Osteoblast (primary cell): ENCODE measurements around the gene FASLG. TPM values are rescaled to one million over a fixed set of nuclear protein-coding genes. Genes with fewer than 3 reads are reported as not detected.

Experiments used
- DNase-seq: peaks from one replicate; pipeline ENCODE4 v3.0.0; 2011; ENCODE audit warnings: low spot score, mixed read lengths; ENCODE audit not compliant: insufficient read length; ENCODE audit errors: missing footprints
- H2AFZ ChIP-seq: 2 replicates; pipeline ENCODE4 v1.6.0; 2011; ENCODE audit warnings: mild to moderate bottlenecking, low read length
- H3K27ac ChIP-seq: 2 replicates; pipeline ENCODE4 v1.5.1; 2011; ENCODE audit warnings: mild to moderate bottlenecking, low read depth, low read length, moderate library complexity
- H3K27me3 ChIP-seq: 2 replicates; pipeline ENCODE4 v1.6.0; 2012; ENCODE audit warnings: mild to moderate bottlenecking, control low read depth, inconsistent platforms, low read length, moderate library complexity; ENCODE audit not compliant: insufficient read depth
- H3K36me3 ChIP-seq: 2 replicates; pipeline ENCODE4 v1.5.1; 2011; ENCODE audit warnings: mild to moderate bottlenecking, low read length, control low read depth, moderate library complexity; ENCODE audit not compliant: insufficient read depth
- H3K4me1 ChIP-seq: 2 replicates; pipeline ENCODE4 v1.5.1; 2011; ENCODE audit warnings: mild to moderate bottlenecking, low read length, control low read depth, moderate library complexity; ENCODE audit not compliant: insufficient read depth
- H3K4me2 ChIP-seq: 2 replicates; pipeline ENCODE4 v1.6.0; 2011; ENCODE audit warnings: mild to moderate bottlenecking, low read length; ENCODE audit not compliant: insufficient read depth
- H3K4me3 ChIP-seq: fragments of 200-600 bp; sonication (generic); 3 replicates; pipeline ENCODE4 v1.5.1; 2012; ENCODE audit warnings: mild to moderate bottlenecking, low read length, inconsistent platforms; ENCODE audit not compliant: insufficient read depth
- H3K79me2 ChIP-seq: 2 replicates; pipeline ENCODE4 v1.6.0; 2012; ENCODE audit warnings: mild to moderate bottlenecking, low read length, control low read depth, inconsistent platforms; ENCODE audit not compliant: insufficient read depth
- H3K9me3 ChIP-seq: 2 replicates; pipeline ENCODE4 v1.5.1; 2011; ENCODE audit warnings: low read depth, low read length, control low read depth
- H4K20me1 ChIP-seq: 2 replicates; pipeline ENCODE4 v1.6.0; 2012; ENCODE audit warnings: mild to moderate bottlenecking, low read length, control low read depth; ENCODE audit not compliant: insufficient read depth
- total RNA-seq: library from RNA; depleted of rRNA; stranded (reverse); fragments of >200 nt; gene quantifications from 2 replicates; pipeline ENCODE4 v1.2.3, GENCODE V29; 2012
- TF ChIP-seq, protein P1 (sequence below): IDR thresholded peaks from 2 replicates; pipeline ENCODE4 v1.5.1; 2011; ENCODE audit warnings: mild to moderate bottlenecking, low read depth, low read length, moderate library complexity; ENCODE audit errors: extremely low read depth

FASLG gene
- total RNA-seq, 1 donor = not detected

GRCh38 chr1:172671591-172671990 is 12.7 kb downstream of the FASLG start:
- Histone ChIP-seq H3K79me2 (no peaks in the 10 kb centered on the region), H3K4me3 (no peak overlapping the region), H2AFZ (no peak overlapping the region), H3K27ac (no peak overlapping the region), H3K36me3 (no peaks in the 10 kb centered on the region), H3K9me3 (no peaks in the 10 kb centered on the region), H4K20me1 (no peaks in the 10 kb centered on the region), H3K4me1 (peaks cover 3% of the 10 kb centered on the region), H3K4me2 (no peak overlapping the region), H3K27me3 (no peaks in the 10 kb centered on the region)
- TF ChIP-seq, protein P1, sequence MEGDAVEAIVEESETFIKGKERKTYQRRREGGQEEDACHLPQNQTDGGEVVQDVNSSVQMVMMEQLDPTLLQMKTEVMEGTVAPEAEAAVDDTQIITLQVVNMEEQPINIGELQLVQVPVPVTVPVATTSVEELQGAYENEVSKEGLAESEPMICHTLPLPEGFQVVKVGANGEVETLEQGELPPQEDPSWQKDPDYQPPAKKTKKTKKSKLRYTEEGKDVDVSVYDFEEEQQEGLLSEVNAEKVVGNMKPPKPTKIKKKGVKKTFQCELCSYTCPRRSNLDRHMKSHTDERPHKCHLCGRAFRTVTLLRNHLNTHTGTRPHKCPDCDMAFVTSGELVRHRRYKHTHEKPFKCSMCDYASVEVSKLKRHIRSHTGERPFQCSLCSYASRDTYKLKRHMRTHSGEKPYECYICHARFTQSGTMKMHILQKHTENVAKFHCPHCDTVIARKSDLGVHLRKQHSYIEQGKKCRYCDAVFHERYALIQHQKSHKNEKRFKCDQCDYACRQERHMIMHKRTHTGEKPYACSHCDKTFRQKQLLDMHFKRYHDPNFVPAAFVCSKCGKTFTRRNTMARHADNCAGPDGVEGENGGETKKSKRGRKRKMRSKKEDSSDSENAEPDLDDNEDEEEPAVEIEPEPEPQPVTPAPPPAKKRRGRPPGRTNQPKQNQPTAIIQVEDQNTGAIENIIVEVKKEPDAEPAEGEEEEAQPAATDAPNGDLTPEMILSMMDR = no peak
- DNase-seq = no peak

GRCh38 chr1:172672720-172673119 is 13.8 kb downstream of the FASLG start:
- no peak for DNase-seq
- Histone ChIP-seq H3K9me3 (no peaks in the 10 kb centered on the region), H2AFZ (no peak overlapping the region), H4K20me1 (no peaks in the 10 kb centered on the region), H3K79me2 (no peaks in the 10 kb centered on the region), H3K4me1 (peaks cover 3% of the 10 kb centered on the region), H3K27ac (no peak overlapping the region), H3K27me3 (no peaks in the 10 kb centered on the region), H3K4me2 (no peak overlapping the region), H3K4me3 (no peak overlapping the region), H3K36me3 (no peaks in the 10 kb centered on the region)
- TF ChIP-seq, protein P1 = no peak

- TF ChIP-seq, protein P1 = no peak
- H3K27me3 ChIP-seq = no peaks in the 10 kb centered on the region
- no peaks in the 10 kb centered on the region for H3K9me3 ChIP-seq
- H3K36me3 ChIP-seq = no peaks in the 10 kb centered on the region
- H3K27ac ChIP-seq = no peak overlapping the region
- H3K4me3 ChIP-seq = no peak overlapping the region
- no peak overlapping the region for H3K4me2 ChIP-seq
- peaks cover 3% of the 10 kb centered on the region for H3K4me1 ChIP-seq
- no peaks in the 10 kb centered on the region for H4K20me1 ChIP-seq
- H3K79me2 ChIP-seq = no peaks in the 10 kb centered on the region
- H2AFZ ChIP-seq = no peak overlapping the region
- no peak for DNase-seq
Observed at GRCh38 chr1:172673761-172674160, 14.9 kb downstream of the FASLG start.

DNA sequence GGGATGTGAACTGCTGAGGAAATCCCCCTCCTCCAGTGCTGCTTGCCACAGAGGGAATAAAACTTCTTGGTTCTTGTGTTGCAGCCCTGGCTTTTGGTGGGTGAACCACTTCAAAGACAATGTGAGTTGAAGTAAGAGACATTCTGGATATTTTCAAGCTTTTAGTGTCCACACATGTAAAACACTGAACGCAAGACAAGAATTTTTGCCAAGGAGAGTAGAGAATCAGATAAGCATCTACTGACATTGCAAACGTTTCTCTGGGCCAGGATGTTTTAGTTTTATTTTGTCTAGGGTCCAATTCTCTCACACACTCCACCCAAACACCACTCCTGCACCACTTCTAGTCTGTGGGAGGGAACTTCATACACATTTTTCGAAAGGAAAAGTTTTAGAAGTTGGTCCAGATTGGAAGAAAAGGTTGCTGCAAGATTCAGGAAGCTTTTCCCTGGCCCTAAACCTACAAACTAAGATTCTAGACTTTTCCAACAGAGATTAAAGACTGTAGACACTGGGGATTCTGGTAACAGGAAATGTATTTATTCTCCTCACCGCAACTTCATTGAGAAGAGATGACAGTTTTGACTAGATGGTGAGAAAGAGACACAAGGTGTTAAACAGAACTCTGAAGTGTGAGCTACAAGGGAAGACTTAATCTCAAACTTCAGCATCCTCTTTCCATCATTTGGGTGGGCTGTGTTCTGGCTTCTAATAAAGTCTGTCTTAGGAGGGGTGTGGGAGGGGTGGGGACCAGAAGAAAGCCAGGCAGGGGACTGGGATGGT is 16.1 kb downstream of the FASLG start:
- DNase-seq = no peak

More for the DNA sequence above, 16.1 kb downstream of the FASLG start:
- H3K27ac ChIP-seq = no peak overlapping the region
- H3K9me3 ChIP-seq = no peaks in the 10 kb centered on the region
- no peaks in the 10 kb centered on the region for H3K79me2 ChIP-seq
- peaks cover 3% of the 10 kb centered on the region for H3K4me1 ChIP-seq
- H3K4me3 ChIP-seq = no peak overlapping the region
- H2AFZ ChIP-seq = peak overlapping the region; percentile 25
- H3K36me3 ChIP-seq = no peaks in the 10 kb centered on the region
- no peaks in the 10 kb centered on the region for H3K27me3 ChIP-seq
- no peak overlapping the region for H3K4me2 ChIP-seq
- H4K20me1 ChIP-seq = no peaks in the 10 kb centered on the region
- TF ChIP-seq, protein P1 = no peak
